ENCODE data around the gene HMCN1.

HMCN1 gene

DNA sequence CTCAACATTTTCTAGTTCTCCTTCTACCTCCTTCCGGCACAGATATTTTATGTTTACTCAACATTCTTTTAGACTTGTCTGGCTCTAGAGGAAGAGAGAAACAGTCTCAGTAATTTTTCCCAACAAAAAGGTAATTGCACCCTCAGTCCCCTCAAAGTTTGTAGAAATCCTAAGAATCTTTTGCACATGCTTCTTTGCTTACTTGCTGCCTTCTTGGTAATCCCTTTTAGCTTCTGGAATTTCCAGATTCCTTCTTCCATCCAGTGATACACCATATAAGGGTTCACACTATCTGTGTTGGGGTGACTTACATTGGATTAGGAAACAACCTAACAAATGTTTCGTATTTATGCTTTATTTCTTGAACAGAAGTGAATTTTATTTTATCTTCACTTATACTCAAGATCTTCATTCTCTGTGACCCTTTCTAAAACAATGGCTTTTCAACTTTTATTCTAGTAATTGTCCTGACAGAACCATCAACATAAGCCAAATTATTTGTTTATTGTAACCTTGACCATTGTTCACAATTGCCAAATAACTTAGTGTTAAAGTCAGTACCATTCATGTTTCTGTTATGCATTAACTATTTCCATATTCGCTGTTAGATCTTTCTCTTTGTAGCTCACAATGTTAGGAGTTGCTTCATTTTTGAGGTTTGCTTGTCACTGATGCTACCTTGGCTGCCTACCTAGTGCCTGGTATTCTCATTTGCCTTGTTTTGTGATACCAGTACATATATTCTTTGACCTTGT, 238.1 kb downstream of the HMCN1 start:
- DNase-seq = no peak

DNA sequence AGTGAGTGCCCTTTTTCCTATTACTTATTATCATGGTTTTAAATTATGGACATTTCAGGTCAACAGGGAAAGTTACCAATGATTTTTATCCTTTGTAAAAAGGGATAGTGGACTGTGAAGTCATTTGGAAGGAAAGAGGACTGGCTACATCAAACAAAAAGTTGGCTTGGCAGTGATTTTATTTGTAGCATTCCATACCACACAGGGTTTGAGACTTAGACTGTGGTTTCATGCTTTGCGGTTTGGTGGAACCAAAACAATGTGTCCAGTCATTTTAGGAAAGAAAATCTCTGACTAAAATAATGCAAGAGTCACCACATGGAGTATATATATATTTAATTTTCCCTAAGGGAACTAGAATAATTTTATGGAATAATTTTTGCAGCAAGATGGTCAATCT, 239.5 kb downstream of the HMCN1 start:
- DNase-seq = no peak

DNA sequence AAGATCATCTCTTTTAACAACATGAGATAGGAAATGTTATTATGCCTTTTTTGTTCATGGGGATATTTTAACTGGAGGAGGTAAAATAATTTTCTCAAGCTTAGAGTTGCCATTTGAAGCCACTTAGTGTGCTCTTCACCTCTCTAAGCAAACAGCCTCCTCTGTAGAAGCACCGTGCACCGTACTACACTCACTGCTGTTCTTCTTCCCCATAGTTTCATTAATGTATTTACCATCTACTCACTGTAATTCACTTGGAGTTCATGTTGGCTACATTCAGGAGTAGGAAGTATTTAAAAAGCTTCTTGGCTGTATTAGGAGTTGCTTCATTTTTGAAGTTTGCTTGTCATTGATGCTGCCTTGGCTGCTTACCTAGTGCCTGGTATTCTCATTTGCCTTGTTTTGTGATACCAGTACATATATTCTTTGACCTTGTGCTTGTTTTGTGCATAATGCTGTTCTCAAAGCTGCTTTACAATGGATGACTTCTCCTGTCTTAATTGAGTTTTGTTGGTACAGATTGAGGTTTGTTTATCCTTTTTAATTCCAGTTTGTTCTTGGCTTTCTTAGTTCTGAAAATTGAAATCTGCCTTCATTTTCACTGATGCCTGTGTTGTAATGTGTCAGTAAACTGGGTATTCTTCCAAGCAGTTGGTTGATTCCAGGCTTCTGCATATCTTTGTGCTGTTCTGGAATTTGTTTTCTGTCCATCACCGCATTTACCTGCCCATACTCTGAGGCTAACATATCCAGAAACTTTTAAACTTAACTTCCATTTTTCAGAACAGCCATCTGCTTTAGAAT, 240.4 kb downstream of the HMCN1 start:
- DNase-seq = no peak

DNA sequence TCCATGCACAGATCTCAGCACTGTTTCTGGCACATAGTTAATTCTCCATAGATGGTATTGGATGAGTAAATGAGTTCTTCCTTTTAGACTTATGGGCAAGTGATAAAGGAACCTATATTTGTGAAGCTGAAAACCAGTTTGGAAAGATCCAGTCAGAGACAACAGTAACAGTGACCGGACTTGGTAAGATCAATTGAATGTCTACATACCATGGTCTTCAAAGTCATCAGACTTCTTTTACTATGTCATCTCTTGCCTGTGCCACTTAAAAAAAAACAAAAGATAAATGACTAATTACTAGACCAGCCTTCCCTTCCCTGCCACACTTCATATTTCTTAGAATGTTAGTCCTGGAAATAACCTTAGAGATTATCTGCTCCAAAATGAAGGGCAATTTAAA, 246.7 kb downstream of the HMCN1 start:
- DNase-seq = no peak

DNA sequence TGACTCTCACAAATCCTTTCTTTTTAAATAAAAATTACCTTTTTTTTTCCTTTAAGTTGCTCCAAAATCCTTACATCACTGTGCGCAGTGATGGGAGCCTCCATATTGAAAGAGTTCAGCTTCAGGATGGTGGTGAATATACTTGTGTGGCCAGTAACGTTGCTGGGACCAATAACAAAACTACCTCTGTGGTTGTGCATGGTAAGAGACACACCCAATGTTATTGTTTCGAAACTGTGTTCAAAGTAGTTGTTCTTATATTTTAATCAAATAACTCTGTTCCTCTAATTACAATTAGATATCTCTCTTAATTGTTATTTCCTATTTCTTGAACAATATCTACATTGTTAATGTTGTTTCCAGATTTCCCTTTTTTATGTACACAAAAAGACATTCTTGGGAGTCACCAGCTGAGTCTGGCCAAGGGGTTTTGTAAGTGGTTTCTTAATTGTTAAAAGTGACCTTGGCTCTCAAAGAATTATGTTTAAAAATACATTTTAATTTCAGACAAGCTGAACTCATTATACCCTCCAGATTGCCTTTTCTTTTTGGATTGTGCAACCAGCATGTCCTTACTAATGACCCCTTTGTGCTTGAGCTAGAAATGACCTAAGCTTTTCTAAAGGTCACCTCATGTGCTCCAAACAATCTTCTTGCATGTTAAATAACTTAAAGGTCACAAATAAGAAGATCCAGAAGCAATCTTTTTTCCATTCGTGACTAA, 250.1 kb downstream of the HMCN1 start:
- no peak for DNase-seq

DNA sequence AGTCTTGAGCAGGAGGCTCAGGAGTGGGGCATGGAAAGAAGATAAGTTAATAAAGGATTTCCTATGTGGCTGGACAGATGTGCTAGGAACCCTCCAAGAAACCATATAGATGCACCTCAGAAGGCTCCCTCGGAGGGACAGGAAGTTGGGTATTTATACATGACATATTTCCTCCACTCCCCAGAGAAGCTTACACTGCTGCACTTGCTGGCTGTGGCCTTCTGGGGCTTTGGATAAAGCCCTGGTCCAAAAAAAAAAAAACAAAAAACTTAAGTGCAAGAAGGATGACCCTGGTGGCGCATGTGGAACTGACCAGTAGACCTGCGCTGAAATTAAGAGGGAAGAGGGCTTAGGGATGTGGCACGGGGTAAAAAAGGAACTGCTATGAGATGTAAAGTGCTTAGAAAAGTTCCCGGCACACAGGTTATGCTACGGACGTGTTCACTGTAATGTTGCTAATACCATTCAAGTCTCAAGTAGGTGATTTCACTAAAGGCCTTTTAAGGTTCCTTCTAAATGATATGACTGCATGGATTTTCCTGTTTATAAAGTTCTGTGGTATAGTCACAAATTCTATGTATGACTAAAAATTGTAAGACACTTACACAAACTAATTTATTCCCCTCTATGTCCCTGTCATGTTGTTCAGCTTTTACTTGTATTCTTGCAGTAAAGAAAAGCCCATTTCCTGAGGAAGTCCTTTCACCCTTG, 253.6 kb downstream of the HMCN1 start:
- no peak for DNase-seq

DNA sequence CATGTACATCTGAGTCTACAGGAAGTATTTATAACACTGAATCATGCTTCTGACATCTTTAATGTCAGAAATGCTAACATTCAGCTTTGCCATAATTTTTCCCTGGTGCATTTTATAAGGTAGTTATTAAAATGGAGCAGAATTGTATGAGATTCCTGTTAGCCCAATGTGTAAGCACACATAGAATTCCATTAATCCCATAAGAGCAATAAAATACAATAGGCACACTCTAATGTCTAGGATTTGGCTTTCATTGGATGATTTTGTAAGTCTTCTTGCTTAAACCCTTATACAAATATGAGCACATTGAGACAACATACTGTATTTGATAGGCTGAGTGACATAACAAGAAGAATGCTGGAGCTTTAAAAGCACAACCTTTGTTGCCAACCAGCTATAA, 256.4 kb downstream of the HMCN1 start:
- no peak for DNase-seq

DNA sequence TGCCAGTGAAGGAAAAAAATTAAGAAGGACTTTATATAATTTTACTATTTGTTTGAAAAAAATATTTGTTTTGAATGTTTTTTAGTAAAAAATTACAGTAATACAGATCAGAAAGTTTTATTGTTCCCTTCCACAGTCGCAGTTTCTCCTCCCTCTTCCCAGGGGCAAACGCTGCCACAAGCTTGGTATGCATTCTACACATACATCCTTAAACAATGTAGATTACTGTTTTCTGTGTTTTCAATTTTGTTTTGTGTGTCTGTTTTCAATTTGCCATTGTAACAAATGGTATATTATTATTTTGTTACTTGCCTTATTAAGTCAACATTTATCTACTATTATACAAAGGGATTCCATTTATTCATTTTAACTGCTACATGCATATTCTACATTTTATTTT, 257.1 kb downstream of the HMCN1 start:
- DNase-seq = no peak

DNA sequence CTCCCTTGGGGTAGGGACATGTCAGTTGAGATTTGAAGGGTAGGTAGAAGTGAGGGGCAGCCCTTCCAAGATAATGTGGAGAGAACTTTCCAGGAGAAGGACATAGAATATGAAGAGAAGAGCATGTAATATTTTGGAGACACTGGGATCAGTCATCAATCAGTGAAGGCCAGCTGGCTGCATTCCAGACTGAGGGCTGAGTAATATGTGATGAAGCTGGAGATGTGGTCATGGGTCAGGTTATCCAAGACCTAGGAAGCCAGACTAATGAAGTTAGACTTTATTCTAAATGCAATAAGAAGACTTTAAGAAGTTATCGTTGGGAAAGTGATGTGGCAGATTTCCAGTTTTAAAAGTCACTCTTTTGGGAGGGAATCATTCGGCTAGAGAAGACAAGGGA, 262.0 kb downstream of the HMCN1 start:
- no peak for DNase-seq

DNA sequence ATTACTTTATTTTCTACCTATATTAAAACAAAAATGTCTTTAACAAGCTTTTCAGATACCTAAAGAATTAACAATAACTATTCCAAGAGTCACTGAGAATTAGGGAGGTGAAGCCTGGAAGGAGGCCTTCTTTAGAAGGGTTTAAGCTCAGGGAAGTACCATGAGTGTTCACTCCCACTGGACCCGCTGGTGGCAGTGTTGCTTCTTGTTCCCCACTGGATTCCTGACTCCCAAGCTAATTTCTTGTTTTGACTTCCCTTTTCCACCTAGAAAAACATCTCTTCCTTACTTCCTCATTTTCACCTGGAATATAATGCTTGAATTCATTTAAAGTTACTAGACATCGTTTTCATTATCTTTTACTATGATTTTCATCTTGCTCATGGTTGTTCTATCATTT, 264.2 kb downstream of the HMCN1 start:
- no peak for DNase-seq

DNA sequence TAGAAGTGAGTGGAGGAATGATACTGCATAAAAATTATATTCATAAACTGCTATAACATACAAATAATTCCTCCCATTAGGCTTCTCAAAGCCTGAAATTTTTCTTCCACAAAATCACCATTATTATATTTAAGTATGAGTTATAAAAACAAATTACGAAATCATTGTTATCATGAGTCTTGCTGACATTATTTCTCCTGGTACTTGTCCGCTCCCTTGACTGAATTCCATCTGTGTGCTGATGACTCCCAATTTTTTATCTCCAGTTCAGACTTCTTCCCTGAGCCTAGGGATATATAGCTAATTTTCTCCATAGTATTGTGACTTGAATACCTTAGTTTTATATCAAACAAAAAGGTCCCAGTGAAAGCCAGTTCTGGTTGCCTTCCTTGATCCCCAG, 268.2 kb downstream of the HMCN1 start:
- no peak for DNase-seq

DNA sequence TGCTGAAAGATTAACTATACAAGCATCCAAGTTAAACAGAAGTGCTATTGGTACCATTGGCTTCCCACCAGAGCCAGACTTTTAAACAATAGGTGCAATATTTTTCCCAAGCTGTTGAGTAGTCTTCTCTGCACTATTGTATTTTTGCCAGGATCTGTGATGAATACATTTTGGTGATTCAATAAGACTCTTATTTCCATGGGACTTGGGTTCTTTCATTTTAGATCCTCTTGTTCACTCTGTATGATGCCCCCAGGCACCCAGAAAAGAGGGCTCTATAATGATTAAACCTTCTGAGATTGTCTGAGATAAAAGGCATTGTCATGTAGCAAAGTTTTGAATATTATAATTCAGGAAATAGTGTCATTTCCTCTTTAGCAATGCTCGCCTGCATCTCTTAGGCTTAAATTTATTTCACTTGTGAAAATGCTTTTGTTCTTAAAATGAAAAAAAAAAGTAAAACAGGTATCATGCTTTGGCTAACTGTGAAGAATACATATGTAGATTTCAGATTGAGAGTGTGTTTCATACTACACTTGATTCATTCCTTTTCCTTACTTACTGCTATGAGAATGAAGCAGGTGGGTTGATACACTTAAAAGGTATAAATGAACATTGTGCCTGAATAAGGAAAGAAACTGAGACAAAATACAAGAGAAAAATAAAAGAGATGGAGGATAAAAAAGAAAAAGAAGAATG, 275.0 kb downstream of the HMCN1 start:
- DNase-seq = no peak

DNA sequence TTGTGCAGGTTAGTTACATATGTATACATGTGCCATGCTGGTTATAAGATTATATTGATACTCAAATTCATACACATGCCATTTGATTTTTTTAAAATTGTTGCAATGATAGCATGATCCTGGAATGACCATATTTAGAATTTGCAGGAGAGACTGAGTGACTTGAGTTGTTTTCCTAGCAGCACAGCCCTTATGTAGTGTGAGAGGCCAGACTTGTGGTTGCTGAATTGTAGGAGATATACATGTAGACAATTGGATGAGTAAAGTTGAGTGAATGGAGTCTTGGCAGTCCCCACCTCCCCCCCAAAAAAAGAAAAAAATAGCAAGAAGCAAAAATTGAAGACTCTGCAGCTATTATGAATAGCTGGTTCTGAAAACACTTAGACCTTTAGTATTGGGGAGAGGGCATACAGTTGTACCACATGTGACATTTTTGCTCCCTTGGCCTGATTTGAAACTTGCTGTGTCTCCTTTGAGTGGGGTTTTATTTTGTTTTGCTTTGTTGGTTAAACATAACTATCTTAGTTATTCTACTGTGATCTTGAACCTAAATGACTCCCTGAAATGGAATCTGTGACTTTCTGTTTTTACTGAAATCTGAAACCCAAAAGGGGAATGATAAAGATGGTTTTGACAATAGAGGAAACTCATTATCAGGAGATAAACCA, 280.3 kb downstream of the HMCN1 start:
- DNase-seq = no peak

DNA sequence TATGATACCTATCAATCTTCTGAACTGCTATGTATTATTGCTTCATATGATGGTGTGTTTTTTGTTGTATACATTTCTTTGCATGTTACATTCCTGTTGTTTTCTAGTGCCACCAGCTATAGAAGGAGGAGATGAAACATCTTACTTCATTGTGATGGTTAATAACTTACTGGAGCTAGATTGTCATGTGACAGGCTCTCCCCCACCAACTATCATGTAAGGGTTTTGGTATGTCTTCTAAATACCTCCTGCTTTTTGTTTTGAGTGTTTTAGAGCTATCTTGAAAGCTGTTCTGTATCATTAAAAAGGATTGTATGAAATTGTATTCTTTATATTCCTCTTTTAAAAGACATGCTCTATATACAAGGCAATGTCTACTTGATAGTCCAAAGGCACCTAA, 282.7 kb downstream of the HMCN1 start:
- no peak for DNase-seq

DNA sequence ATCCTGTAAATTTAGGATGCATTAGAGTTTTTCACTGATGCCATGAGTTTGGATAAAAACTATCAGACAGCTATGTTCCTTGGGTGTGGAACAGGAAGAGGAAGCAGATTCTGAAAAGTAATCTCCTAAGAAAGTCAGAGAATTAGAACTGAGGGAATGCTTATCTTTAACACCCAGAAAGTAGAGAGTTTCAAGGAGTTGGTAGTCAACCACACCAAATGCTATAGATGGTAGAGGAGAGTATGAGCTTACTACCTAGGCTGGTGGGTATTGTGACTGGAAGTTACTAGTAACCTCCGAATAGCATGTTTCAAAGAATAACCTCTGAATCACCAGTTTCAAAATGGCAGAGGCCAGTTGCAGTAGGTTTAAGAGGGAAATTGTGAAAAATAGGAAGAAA, 288.0 kb downstream of the HMCN1 start:
- DNase-seq = no peak

DNA sequence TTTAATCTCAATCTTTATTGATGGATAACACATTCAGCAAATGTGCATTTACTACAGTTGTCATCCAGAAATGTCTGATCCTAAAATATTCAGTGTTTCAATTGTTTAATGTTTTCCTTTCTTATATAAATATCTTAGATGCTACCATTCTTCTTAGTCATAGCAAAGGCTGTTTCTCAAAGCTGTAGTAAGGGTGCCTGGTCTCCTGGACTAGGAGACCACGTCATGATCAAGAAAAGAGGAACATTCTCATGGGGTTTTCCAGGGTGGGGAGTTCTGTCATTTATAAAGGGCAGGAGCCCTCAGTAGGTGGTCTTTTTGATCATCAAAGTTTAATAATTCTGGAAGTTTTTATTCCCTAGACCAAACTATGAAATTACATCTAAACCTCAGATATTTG, 292.8 kb downstream of the HMCN1 start:
- DNase-seq = no peak

DNA sequence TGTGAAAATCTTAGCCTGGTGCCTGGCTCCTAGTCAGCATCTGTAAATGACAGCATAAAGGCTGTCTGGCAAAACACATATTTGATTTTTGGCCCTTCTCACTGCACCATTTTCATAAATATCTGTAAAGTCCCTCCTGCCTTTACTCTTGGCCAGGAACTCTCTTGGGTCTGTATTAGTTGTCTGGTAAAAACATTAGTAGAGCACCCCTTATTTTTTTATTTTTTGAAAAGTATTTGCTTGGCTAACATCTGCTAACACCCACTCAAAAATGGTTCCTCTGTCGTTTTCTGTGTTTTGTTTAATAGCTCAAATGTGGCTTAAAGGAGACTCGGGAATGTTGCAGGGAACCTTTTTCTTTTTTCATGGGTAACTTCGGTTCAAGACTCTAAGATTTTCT, 293.4 kb downstream of the HMCN1 start:
- DNase-seq = no peak

DNA sequence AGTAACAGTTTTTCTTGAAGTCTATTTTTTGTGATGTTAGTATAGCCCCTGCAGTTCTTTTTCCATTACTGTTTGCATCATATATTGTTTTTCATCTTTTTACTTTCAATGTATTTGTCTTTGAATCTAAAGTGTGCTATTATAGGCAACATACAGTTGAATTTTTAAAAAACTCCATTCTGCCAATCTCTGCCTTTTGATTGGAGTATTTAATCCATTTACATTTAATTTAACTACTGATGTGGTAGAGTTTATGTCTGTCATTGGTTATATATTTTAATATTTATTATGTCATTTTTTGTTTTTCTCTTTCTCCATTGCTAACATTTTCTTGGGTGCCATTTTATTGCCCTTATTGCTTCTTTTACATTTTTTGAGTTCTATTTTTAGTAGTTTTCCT, 296.3 kb downstream of the HMCN1 start:
- DNase-seq = no peak

DNA sequence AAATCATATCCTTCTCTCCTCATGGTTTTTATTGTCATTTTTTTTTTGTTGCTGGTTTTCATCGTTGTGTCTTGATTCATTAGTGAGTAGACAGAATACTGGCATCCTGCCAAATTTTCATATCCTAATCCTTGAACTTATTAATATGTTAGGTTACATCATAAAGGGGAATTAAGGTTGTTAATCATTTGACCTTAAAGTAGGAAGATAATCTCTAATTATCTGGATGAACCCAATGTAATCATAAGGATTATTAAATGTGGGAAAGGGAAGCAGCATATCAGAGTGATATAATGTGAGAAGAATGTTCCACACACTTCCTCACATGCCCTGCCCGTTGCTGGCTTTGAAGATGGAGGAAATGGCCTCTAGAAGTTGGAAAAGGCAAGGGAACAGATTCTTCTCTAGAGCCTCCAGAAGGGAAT, 299.7 kb downstream of the HMCN1 start:
- no peak for DNase-seq

DNA sequence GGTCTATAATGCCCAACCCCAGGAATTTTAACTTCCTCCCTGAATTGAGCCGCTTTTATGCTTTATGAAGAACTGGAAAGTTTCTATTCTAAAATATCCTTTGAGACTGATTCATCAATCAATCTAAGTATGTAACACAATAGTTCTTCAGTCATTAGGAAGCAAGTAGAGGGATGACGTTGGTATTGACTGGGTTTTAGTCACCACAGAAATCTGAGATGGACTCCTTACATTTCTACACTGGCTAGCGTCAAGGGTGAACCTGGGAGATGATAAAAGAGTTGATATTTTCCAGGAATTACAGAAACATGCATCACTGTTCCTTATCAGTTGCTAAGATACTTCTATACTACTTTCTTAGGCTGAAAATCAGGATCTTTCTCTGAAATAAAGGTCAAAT, 308.0 kb downstream of the HMCN1 start:
- no peak for DNase-seq

DNA sequence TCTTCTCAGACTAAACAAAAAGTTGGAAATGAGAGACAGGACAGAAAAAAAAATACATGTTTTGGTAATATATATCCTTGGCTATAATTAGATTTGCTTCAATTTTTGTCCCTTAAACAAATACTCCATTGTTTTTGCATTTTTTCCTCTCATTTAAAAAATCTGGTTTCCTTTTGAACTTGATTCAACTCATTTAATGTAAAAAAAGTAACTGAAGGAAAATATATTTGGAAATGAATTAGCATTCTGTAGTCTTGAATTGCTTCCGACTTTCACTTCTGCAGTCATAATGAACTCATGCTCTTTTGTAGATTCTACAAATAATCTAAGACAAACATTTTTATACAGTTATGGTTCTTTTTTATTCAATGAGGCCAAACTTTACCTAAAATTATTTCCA, 309.1 kb downstream of the HMCN1 start:
- no peak for DNase-seq

DNA sequence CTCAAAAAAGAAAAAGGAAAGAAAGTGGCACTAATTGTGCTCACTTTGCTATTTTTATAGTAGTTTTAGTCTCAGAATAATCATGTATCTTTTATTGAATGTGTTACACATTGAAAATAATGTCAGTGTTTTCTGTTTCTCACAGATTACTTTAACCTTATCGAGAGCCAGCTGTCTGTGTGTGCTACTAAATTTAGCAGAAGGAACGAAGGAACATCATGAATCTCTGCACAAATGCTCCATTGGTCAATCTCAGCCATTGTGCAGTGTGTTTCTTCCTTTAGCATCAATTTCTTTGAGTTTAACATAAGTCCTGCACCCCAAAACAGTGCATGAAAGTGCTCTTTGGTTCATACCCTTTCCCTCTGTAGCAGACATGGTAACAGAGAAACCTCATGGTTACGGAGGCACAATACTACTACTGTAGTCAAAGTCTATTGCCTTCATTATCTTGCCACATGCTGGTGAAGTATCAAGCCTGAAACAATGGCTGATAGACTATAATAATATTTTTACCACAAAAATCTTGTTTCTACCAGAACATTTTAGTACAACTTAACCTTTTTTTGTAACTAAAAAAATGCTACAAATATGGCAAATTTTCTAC, 310.0 kb downstream of the HMCN1 start:
- no peak for DNase-seq

Measured in GDM1 (cell line).